Parathyroid adenoma (tissue), 2 donors: ENCODE results near the gene SYP.

ENCODE experiments used
- H2AFZ ChIP-seq: fragments of 300-600 bp; sonication (generic); one replicate; pipeline ENCODE4 v1.7.0; 2017; ENCODE audit warnings: antibody characterized with exemption, mild to moderate bottlenecking
- H3K27ac ChIP-seq: fragments of 300-600 bp; sonication (generic); one replicate; pipeline ENCODE4 v1.7.0; 2017
- H3K27me3 ChIP-seq: fragments of 300-600 bp; sonication (generic); one replicate; pipeline ENCODE4 v1.7.0; 2017; ENCODE audit warnings: low read length; ENCODE audit not compliant: control insufficient read depth, insufficient read depth
- H3K36me3 ChIP-seq: fragments of 300-600 bp; sonication (generic); one replicate; pipeline ENCODE4 v1.7.0; 2017; ENCODE audit warnings: low read length; ENCODE audit not compliant: control insufficient read depth, insufficient read depth
- H3K4me1 ChIP-seq: fragments of 300-600 bp; sonication (generic); one replicate; pipeline ENCODE4 v1.7.0; 2017; ENCODE audit warnings: control low read depth
- H3K4me2 ChIP-seq: fragments of 300-600 bp; sonication (generic); one replicate; pipeline ENCODE4 v1.7.0; 2017; ENCODE audit warnings: low read length
- H3K4me3 ChIP-seq: fragments of 300-600 bp; sonication (generic); one replicate; pipeline ENCODE4 v1.7.0; 2017; ENCODE audit warnings: low read depth, low read length
- H3K79me2 ChIP-seq: fragments of 300-600 bp; sonication (generic); one replicate; pipeline ENCODE4 v1.7.0; 2017; ENCODE audit warnings: control low read depth
- H3K9ac ChIP-seq: fragments of 300-600 bp; sonication (generic); one replicate; pipeline ENCODE4 v1.7.0; 2017; ENCODE audit warnings: mild to moderate bottlenecking
- H3K9me3 ChIP-seq: fragments of 300-600 bp; sonication (generic); one replicate; pipeline ENCODE4 v1.7.0; 2017; ENCODE audit warnings: low read length; ENCODE audit not compliant: control insufficient read depth
- CTCF ChIP-seq: fragments of 300-600 bp; sonication (generic); IDR thresholded peaks from one replicate; pipeline ENCODE4 v1.7.0; 2017; ENCODE audit warnings: antibody characterized with exemption, mild to moderate bottlenecking
- donor health status: primary hyperparathyroidism.

SYP gene

GRCh38 chrX:49197543-49198087 lies 2.4 kb downstream of the SYP start:
- H3K9me3 ChIP-seq = no peaks in the 10 kb centered on the region
- no peaks in the 10 kb centered on the region for H3K36me3 ChIP-seq
- H3K4me3 ChIP-seq = no peak overlapping the region
- no peak overlapping the region for H3K4me2 ChIP-seq
- no peak overlapping the region for H2AFZ ChIP-seq
- no peaks in the 10 kb centered on the region for H3K79me2 ChIP-seq
- no peak overlapping the region for H3K9ac ChIP-seq
- no peak overlapping the region for H3K27ac ChIP-seq
- H3K27me3 ChIP-seq = no peaks in the 10 kb centered on the region
- peaks cover 3% of the 10 kb centered on the region for H3K4me1 ChIP-seq
- no peak for TF ChIP-seq CTCF

- H3K36me3 ChIP-seq = no peaks in the 10 kb centered on the region
- H3K79me2 ChIP-seq = no peaks in the 10 kb centered on the region
- no peak overlapping the region for H2AFZ ChIP-seq
- no peaks in the 10 kb centered on the region for H3K4me1 ChIP-seq
- no peak overlapping the region for H3K4me2 ChIP-seq
- no peaks in the 10 kb centered on the region for H3K27me3 ChIP-seq
- no peak overlapping the region for H3K9ac ChIP-seq
- no peak overlapping the region for H3K27ac ChIP-seq
- TF ChIP-seq CTCF = no peak
- H3K9me3 ChIP-seq = no peaks in the 10 kb centered on the region
- no peak overlapping the region for H3K4me3 ChIP-seq
Measured at GRCh38 chrX:49193542-49193964, 6.4 kb downstream of the SYP start.

DNA sequence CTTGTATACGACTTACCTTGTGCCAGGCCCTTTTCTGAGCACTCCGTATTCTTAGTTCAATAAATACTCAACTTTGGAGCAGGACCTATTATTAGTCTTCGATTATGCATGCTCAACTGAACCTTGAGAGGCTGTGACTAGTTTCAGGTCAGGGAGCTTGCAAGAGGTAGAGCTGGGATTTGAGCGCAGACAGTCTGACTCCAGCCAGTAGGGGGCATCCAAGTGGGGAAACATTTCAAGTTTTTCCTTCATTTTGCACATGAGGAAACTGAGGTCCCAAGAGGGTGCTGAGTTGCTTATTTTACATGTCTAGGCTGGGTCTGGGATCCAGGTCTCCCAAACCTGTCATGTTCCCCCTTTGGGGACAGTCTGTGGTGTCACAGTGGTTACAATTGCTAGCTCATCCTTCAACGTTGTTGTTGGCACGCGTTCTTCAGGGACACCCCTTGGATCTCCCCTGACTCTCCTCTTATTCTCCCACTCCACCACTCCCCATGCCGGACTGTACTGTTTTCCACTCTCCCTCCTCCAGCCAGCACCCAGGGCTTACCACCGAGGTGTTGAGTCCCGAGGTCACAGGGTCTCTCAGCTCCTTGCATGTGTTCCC lies 7.2 kb downstream of the SYP start:
- peak; percentile 49 for TF ChIP-seq CTCF

GRCh38 chrX:49191574-49192011 lies 8.4 kb downstream of the SYP start:
- H3K4me3 ChIP-seq = peak overlapping the region; percentile 73
- no peaks in the 10 kb centered on the region for H3K36me3 ChIP-seq
- H3K9me3 ChIP-seq = no peaks in the 10 kb centered on the region
- H3K4me1 ChIP-seq = no peaks in the 10 kb centered on the region
- no peaks in the 10 kb centered on the region for H3K79me2 ChIP-seq
- no peak for TF ChIP-seq CTCF
- peak overlapping the region; percentile 72 for H2AFZ ChIP-seq
- peak overlapping the region; percentile 80 for H3K27ac ChIP-seq
- H3K4me2 ChIP-seq = peak overlapping the region; percentile 71
- H3K9ac ChIP-seq = no peak overlapping the region
- no peaks in the 10 kb centered on the region for H3K27me3 ChIP-seq

More for the DNA sequence above, 7.2 kb downstream of the SYP start:
- Histone ChIP-seq H3K4me2 (no peak overlapping the region), H3K27me3 (no peaks in the 10 kb centered on the region), H3K9ac (no peak overlapping the region), H3K9me3 (no peaks in the 10 kb centered on the region), H3K79me2 (no peaks in the 10 kb centered on the region), H3K36me3 (no peaks in the 10 kb centered on the region), H2AFZ (no peak overlapping the region), H3K4me1 (no peaks in the 10 kb centered on the region), H3K27ac (no peak overlapping the region), H3K4me3 (no peak overlapping the region)
